Rectal smooth muscle tissue (tissue), 1 donor: ENCODE data around the gene MAST3.
"Not testable (repeated sequence)": the region's sequence is repeated elsewhere in the genome, so short reads cannot be mapped to it uniquely, and the experiment has no call there.

Source experiments
- H3K27ac ChIP-seq: one replicate; pipeline ENCODE4 v1.7.0; 2013; ENCODE audit warnings: low read depth, low read length, inconsistent platforms
- H3K27me3 ChIP-seq: one replicate; pipeline ENCODE4 v1.7.0; 2013; ENCODE audit warnings: low read length; ENCODE audit not compliant: control insufficient read depth, insufficient read depth
- H3K36me3 ChIP-seq: one replicate; pipeline ENCODE4 v1.7.0; 2013; ENCODE audit warnings: low read length; ENCODE audit not compliant: control insufficient read depth, insufficient read depth
- H3K4me1 ChIP-seq: one replicate; pipeline ENCODE4 v1.7.0; 2013; ENCODE audit warnings: low read length; ENCODE audit not compliant: control insufficient read depth, insufficient read depth
- H3K4me3 ChIP-seq: one replicate; pipeline ENCODE4 v1.7.0; 2013; ENCODE audit warnings: low read length
- H3K9ac ChIP-seq: one replicate; pipeline ENCODE4 v1.7.0; 2013; ENCODE audit warnings: low read length

The MAST3 gene

DNA sequence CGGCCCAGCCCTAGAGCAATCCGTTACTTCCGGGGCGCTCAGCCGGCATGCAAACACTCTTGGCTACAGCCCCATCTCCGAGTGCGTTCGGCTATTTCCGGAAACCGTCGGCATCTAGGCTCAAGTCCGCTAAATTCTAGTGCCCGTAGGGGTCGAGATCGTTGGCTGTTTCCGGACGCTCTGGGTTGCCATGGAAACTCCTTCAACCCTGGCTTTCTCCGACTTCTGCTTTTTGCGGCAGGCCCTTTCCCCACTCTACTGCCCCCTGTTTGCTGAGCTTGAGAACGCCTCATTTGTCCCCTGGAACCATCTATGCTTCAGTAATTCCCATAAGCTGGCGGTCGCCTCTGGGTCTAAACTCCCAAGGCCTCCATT, 54.9 kb downstream of the MAST3 start:
- Histone ChIP-seq H3K36me3 (no peaks in the 10 kb centered on the region), H3K4me1 (peaks cover 18% of the 10 kb centered on the region), H3K27me3 (no peaks in the 10 kb centered on the region), H3K9ac (peak overlapping the region; percentile 96), H3K27ac (peak overlapping the region; percentile 96), H3K4me3 (peak overlapping the region; percentile 88)

GRCh38 chr19:18152817-18153555, 55.4 kb downstream of the MAST3 start, which contains the start of gene PIK3R2:
Gene PIK3R2 (plus strand): TSS chr19:18153163. CDS start chr19:18155880, 2,717 bp downstream.
- Histone ChIP-seq H3K4me3 (peak within 1 kb of the TSS; percentile 88), H3K9ac (peak within 1 kb of the TSS; percentile 96), H3K4me1 (peaks cover 20% of the 10 kb centered on the region), H3K36me3 (no peaks in the 10 kb centered on the region), H3K27ac (peak within 1 kb of the TSS; percentile 96), H3K27me3 (no peaks in the 10 kb centered on the region)

DNA sequence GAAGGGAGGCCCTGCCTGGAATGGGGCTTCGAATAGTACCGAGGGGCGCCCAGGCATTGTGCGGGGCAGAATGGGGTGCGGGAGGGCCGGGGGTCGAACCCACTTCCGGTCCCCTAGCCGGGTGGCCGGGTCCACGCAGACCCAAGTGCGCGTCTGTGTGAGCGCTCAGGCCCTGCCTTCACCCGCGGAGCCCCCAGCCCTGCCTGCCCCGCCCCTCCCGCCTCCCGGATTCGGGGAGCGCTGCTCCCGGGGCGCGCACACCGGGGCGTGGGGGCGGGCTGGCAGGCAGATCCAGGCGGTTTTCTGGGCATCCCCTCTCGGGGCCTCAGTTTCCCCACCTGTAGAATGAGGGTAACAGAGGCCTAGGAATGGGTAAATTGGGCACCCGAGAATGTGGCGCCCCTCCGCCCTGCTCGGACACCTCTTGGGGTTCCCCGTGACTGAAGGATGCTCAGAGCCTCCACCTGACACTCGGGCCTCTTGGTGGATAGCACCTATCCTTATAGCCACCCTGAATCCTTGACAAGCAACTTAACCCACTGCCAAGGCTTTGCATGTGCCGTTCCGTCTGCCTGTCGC, 56.1 kb downstream of the MAST3 start:
- Histone ChIP-seq H3K4me3 (peak overlapping the region; percentile 82), H3K27me3 (no peaks in the 10 kb centered on the region), H3K9ac (peak overlapping the region; percentile 70), H3K27ac (peak overlapping the region; percentile 86), H3K4me1 (peaks cover 20% of the 10 kb centered on the region), H3K36me3 (peaks cover 2% of the 10 kb centered on the region)

- peaks cover 20% of the 10 kb centered on the region for H3K4me1 ChIP-seq
- H3K36me3 ChIP-seq = peaks cover 2% of the 10 kb centered on the region
- no peak overlapping the region for H3K4me3 ChIP-seq
- peak overlapping the region; percentile 1 for H3K27ac ChIP-seq
- no peak overlapping the region for H3K9ac ChIP-seq
- no peaks in the 10 kb centered on the region for H3K27me3 ChIP-seq
Measured at GRCh38 chr19:18155095-18156087, 57.8 kb downstream of the MAST3 start.

- Histone ChIP-seq H3K9ac (no peak overlapping the region), H3K4me3 (no peak overlapping the region), H3K36me3 (peaks cover 2% of the 10 kb centered on the region), H3K27me3 (no peaks in the 10 kb centered on the region), H3K4me1 (peaks cover 24% of the 10 kb centered on the region), H3K27ac (peak overlapping the region; percentile 65)
Measured at GRCh38 chr19:18156268-18156667, 58.7 kb downstream of the MAST3 start.

GRCh38 chr19:18156841-18157464, 59.4 kb downstream of the MAST3 start:
- H3K36me3 ChIP-seq = peaks cover 5% of the 10 kb centered on the region
- H3K27me3 ChIP-seq = no peaks in the 10 kb centered on the region
- H3K9ac ChIP-seq = no peak overlapping the region
- H3K27ac ChIP-seq = peak overlapping the region; percentile 65
- no peak overlapping the region for H3K4me3 ChIP-seq
- peaks cover 26% of the 10 kb centered on the region for H3K4me1 ChIP-seq

GRCh38 chr19:18157465-18158063, 60.0 kb downstream of the MAST3 start:
- H3K9ac ChIP-seq = no peak overlapping the region
- H3K27ac ChIP-seq = peak overlapping the region; percentile 65
- H3K4me1 ChIP-seq = peaks cover 26% of the 10 kb centered on the region
- H3K36me3 ChIP-seq = peaks cover 9% of the 10 kb centered on the region
- H3K4me3 ChIP-seq = no peak overlapping the region
- H3K27me3 ChIP-seq = no peaks in the 10 kb centered on the region

GRCh38 chr19:18158467-18158866, 60.9 kb downstream of the MAST3 start:
- Histone ChIP-seq H3K4me3 (no peak overlapping the region), H3K27me3 (no peaks in the 10 kb centered on the region), H3K4me1 (peaks cover 26% of the 10 kb centered on the region), H3K9ac (no peak overlapping the region), H3K36me3 (peaks cover 18% of the 10 kb centered on the region), H3K27ac (no peak overlapping the region)

DNA sequence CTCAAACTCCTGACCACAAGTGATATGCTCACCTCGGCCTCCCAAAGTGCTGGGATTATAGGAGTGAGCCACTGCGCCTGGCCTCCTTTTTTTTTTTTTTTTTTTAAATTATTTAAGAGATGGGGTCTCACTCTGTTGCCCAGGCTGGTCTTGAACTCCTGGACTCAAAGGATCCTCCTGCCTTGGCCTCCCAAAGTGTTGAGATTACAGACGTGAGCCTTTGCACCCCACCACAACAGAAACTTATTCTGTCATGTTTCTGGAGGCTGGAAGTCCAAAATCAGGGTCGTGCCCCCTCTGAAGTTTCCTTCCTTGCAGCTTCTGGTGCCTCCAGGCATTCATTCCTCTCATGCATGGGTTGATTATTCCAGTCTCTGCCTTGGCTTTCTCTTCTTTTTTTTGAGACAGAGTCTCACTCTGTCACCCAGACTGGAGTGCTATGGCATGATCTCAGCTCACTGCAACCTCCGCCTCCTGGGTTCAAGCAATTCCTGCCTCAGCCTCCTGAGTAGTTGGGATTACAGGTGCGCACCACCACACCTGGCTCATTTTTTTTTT, 61.6 kb downstream of the MAST3 start:
- not testable (repeated sequence) for H3K27me3 ChIP-seq, H3K4me3 ChIP-seq, H3K27ac ChIP-seq, H3K9ac ChIP-seq
- Histone ChIP-seq H3K4me1 (peaks cover 22% of the 10 kb centered on the region), H3K36me3 (peaks cover 20% of the 10 kb centered on the region)

DNA sequence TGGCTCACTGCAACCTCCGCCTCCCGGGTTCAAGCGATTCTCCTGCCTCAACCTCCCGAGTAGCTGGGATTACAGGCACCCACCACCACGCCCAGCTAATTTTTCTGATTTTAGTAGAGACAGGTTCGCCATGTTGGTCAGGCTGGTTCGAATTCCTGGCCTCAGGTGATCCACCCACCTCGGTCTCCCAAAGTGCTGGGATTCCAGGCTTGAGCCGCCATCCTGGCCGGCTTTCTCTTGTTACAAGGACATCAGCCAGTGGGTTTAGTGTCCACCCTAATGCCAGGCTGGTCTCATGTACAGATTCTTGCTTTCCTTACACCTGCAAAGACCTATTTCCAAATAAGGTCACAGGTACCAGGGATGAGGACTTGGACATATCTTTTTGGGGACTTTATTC, 62.2 kb downstream of the MAST3 start:
- Histone ChIP-seq H3K4me3 (no peak overlapping the region), H3K4me1 (peaks cover 17% of the 10 kb centered on the region), H3K36me3 (peaks cover 22% of the 10 kb centered on the region), H3K9ac (no peak overlapping the region), H3K27ac (no peak overlapping the region), H3K27me3 (no peaks in the 10 kb centered on the region)

DNA sequence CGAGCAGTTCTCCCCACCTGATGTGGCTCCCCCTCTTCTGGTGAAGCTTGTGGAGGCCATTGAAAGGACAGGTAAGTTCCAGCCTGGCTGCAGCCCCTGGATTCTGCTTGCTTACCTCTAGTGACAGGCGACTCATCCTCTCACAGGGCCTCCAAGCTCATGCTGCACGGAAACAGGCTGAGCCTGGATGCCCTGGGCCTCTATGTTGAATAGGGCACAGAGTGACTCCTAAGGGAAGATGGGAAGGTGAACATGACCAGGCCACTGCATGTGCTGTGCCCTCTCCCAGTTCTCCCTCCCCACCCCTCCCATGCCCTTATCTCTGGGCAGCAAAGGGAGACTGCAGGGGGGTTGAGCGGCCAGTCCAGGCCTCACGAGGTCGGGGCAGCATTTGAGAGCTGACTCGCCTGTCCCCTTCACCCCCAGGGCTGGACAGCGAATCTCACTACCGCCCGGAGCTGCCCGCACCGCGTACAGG, 63.0 kb downstream of the MAST3 start:
- peak overlapping the region; percentile 43 for H3K4me3 ChIP-seq

More for the DNA sequence above, 63.0 kb downstream of the MAST3 start:
- Histone ChIP-seq H3K36me3 (peaks cover 22% of the 10 kb centered on the region), H3K27me3 (no peaks in the 10 kb centered on the region), H3K9ac (no peak overlapping the region), H3K4me1 (peaks cover 17% of the 10 kb centered on the region), H3K27ac (peak overlapping the region; percentile 51)
